HEK293 (cell line): ENCODE measurements around the gene CLIC3.

ENCODE experiments used
- CTCF ChIP-seq: fragments of 450-650 bp; formaldehyde crosslinking; IDR thresholded peaks from 2 replicates; pipeline ENCODE4 v1.5.1; 2016; ENCODE audit warnings: missing biosample characterization, missing genetic modification characterization
- PRDM4 ChIP-seq: fragments of 450-650 bp; formaldehyde crosslinking; IDR thresholded peaks from 2 replicates; pipeline ENCODE4 v1.5.1; 2017; ENCODE audit warnings: missing biosample characterization, missing genetic modification characterization
- REPIN1 ChIP-seq: fragments of 450-650 bp; formaldehyde crosslinking; IDR thresholded peaks from 2 replicates; pipeline ENCODE4 v1.5.1; 2017; ENCODE audit warnings: missing biosample characterization, missing genetic modification characterization, low read depth
- ZNF274 ChIP-seq, 2 experiments: fragments of 200-500 bp in 1 of 2; fragments of 450-650 bp in 1 of 2; sonication (Bioruptor generic) in 1 of 2; formaldehyde crosslinking in 1 of 2; IDR thresholded peaks; 2 replicates each; pipeline versions ENCODE4 v1.5.1 to v1.6.1; 2014 to 2016; ENCODE audit warnings: borderline replicate concordance in 1 of 2, inconsistent platforms in 1 of 2, low read length in 1 of 2, missing biosample characterization in 1 of 2, missing genetic modification characterization in 1 of 2
- ZNF521 ChIP-seq: fragments of 450-650 bp; formaldehyde crosslinking; IDR thresholded peaks from 2 replicates; pipeline ENCODE4 v1.5.1; 2017; ENCODE audit warnings: missing biosample characterization, mild to moderate bottlenecking, missing genetic modification characterization
- TF ChIP-seq, protein P1 (sequence below): fragments of 450-650 bp; formaldehyde crosslinking; IDR thresholded peaks from 2 replicates; pipeline ENCODE4 v1.5.1; 2016; ENCODE audit warnings: missing biosample characterization, missing genetic modification characterization, low read depth

DNA sequence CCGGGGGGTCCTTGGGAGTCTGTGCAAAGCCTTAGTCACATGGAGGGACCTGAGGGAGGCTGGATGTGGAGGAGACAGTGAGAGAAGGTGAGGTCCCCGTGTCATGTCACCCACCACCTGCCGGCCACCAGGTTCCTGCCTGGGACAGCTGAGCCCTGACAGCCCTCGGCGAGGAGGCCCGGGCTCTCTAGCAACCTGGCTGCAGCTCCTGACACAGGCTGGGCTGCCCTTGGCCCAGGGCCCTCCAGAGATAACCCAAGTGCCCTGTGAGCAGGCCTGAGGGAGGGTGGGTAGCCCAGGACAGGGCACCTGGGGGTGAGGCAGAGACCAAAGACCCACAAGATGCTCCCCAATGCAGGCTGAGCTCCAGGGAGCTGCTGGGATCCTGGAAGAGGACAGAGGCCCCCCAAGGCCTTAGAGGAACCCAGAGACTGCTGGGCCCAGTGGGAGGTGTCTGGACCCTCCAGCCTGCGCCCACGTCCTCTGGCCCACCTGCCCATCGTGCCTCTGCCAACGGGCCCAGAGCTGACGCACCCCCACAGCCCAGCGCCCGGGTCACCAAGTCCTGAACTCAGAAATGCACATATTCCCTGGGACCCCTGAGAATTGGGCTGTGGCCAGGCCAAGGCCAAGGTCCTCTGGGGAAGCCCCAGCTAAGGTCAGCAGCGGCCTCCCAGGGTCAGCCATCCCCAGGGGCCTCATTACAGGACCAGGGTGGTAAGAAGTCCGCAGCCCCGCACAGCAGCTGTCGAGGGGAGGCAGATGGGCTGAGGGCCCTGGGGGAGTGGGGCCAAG is 27.8 kb downstream of the CLIC3 start:
- TF ChIP-seq REPIN1, result no peak
- no peak for TF ChIP-seq ZNF274 (IDR thresholded peaks at IDR 0.05; ENCODE audit: low read length)
- no peak for TF ChIP-seq ZNF274 (tag by site-specific recombination; IDR thresholded peaks at IDR 0.05; ENCODE audit: borderline replicate concordance)
- TF ChIP-seq CTCF, result no peak
- TF ChIP-seq PRDM4, result no peak
- TF ChIP-seq, protein P1, sequence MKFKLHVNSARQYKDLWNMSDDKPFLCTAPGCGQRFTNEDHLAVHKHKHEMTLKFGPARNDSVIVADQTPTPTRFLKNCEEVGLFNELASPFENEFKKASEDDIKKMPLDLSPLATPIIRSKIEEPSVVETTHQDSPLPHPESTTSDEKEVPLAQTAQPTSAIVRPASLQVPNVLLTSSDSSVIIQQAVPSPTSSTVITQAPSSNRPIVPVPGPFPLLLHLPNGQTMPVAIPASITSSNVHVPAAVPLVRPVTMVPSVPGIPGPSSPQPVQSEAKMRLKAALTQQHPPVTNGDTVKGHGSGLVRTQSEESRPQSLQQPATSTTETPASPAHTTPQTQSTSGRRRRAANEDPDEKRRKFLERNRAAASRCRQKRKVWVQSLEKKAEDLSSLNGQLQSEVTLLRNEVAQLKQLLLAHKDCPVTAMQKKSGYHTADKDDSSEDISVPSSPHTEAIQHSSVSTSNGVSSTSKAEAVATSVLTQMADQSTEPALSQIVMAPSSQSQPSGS, result no peak
- TF ChIP-seq ZNF521 (tag by site-specific recombination), result no peak
